ENCODE data around the gene ELOVL1. TPM values are rescaled to one million over a fixed set of nuclear protein-coding genes. Genes with fewer than 3 reads are reported as not detected.

Gene ELOVL1
- total RNA-seq, 1 experiment from 2014 or later = 99.9 TPM

DNA sequence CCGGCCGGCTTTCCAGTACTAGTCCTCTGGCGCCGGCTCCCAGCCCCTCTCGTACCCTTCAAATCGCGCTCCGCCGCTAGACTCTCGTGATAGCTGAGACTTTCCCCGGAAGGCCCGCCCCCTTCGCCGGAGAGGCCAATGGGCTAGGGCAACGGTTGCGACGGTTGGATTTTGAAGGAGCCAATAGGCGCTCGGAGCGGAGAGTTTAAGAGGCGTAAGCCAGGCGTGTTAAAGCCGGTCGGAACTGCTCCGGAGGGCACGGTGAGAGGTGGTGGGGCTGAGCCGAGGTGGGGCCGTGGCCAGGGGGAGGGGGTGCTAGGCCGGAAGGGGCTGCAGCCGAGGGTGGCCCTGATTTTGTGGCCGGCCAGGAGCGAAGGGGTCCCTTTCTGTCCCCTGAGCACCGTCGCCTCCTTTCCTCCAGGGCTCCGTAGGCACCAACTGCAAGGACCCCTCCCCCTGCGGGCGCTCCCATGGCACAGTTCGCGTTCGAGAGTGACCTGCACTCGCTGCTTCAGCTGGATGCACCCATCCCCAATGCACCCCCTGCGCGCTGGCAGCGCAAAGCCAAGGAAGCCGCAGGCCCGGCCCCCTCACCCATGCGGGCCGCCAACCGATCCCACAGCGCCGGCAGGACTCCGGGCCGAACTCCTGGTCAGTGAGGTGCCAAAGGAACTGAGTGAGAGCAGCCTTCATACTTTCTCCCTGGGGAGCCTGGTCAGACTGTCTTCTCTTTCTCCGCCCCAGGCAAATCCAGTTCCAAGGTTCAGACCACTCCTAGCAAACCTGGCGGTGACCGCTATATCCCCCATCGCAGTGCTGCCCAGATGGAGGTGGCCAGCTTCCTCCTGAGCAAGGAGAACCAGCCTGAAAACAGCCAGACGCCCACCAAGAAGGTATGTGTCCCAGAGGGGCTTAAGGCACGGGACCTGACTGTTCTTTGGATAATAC lies 8.8 kb downstream of the ELOVL1 start, which contains the start of gene CDC20:
Gene CDC20 (plus strand): TSS at position 236 of the 948 bp plus-strand sequence. CDS start 235 bp downstream, at position 471.
- ChIA-PET POLR2A (interaction anchor here (0.5 to 2.7 kb wide), 17 partner anchors 9 to 556 kb away, joined by 3 to 41 read pairs (median 5); partner anchors contain the start of genes C1orf210, ELOVL1, MED8 and SZT2), CTCF (interaction anchor here (0.9 to 2.3 kb wide), 5 partner anchors 7 to 132 kb away, joined by 3 to 8 read pairs (median 5); partner anchors contain the start of gene C1orf210)
- intact Hi-C loops (cut with micrococcal nuclease) = loop anchor here (1.0 kb wide), 1 partner anchor 121 kb away; no protein-coding TSS in a partner anchor
- Mint-ChIP-seq H3K27me3 (ENCODE audit: insufficient read depth, unreplicated experiment) (no peaks in the 10 kb centered on the region), H3K4me3 (ENCODE audit: unreplicated experiment) (peak within 1 kb of the TSS; percentile 84), H3K4me1 (ENCODE audit: insufficient read depth, unreplicated experiment) (peaks cover 31% of the 10 kb centered on the region), H3K27ac (ENCODE audit: low read depth, unreplicated experiment) (peak within 1 kb of the TSS; percentile 70), H3K36me3 (ENCODE audit: insufficient read depth, unreplicated experiment) (peaks cover 27% of the 10 kb centered on the region), H3K9me3 (ENCODE audit: unreplicated experiment) (no peaks in the 10 kb centered on the region)
- DNase-seq (ENCODE audit: unreplicated experiment) = peak; percentile 99
- TF ChIP-seq, protein P1, sequence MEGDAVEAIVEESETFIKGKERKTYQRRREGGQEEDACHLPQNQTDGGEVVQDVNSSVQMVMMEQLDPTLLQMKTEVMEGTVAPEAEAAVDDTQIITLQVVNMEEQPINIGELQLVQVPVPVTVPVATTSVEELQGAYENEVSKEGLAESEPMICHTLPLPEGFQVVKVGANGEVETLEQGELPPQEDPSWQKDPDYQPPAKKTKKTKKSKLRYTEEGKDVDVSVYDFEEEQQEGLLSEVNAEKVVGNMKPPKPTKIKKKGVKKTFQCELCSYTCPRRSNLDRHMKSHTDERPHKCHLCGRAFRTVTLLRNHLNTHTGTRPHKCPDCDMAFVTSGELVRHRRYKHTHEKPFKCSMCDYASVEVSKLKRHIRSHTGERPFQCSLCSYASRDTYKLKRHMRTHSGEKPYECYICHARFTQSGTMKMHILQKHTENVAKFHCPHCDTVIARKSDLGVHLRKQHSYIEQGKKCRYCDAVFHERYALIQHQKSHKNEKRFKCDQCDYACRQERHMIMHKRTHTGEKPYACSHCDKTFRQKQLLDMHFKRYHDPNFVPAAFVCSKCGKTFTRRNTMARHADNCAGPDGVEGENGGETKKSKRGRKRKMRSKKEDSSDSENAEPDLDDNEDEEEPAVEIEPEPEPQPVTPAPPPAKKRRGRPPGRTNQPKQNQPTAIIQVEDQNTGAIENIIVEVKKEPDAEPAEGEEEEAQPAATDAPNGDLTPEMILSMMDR (IDR thresholded peaks at IDR 0.05; ENCODE audit: unreplicated experiment) = no peak
- BruUV-seq (replicated peaks) = TSS peak; percentile 69

DNA sequence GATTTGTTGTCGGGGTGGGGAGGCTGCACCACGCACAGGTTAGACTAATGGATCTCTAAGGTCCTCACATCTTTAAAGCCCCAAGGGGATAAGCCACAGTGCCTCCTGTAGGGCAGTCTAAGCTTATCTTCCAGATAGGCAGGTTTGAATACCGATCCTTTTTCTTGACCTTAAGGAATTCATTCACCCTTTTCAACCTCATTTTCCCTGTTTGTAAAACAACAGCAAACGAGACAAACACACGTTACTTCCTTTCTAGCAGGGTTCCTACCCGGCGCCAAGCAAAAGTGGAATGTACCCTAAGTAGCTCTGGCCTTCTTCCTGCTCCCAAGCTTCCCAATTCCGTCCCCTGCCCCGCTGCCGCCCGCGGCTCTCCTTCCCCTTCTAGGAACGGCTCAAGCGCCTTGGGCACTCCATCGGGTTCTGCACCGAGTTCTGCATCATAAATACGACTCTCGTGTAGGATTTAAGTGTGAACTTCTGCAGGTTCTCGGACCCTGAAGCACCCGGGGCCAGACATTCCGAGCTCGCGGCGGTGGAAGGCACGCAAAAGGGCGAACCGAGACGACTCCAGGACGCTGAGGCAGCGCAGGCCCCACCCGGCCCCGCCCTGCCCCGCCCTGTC lies 9.6 kb downstream of the ELOVL1 start:
- Mint-ChIP-seq H3K36me3 (ENCODE audit: insufficient read depth, unreplicated experiment) (peaks cover 20% of the 10 kb centered on the region), H3K27me3 (ENCODE audit: insufficient read depth, unreplicated experiment) (no peaks in the 10 kb centered on the region), H3K27ac (ENCODE audit: low read depth, unreplicated experiment) (peak overlapping the region; percentile 70), H3K4me1 (ENCODE audit: insufficient read depth, unreplicated experiment) (peaks cover 28% of the 10 kb centered on the region), H3K9me3 (ENCODE audit: unreplicated experiment) (no peaks in the 10 kb centered on the region), H3K4me3 (ENCODE audit: unreplicated experiment) (peak overlapping the region; percentile 84)
- ChIA-PET POLR2A (interaction anchor here (0.6 to 2.7 kb wide), 16 partner anchors 8 to 557 kb away, joined by 3 to 41 read pairs (median 5); partner anchors contain the start of genes C1orf210, ELOVL1, MED8 and SZT2), CTCF (interaction anchor here (0.6 to 2.3 kb wide), 10 partner anchors 8 to 286 kb away, joined by 3 to 8 read pairs (median 4); partner anchors contain the start of genes C1orf210, CFAP57 and EBNA1BP2)
- intact Hi-C loops (cut with micrococcal nuclease) = loop anchor here (1.0 kb wide), 1 partner anchor 120 kb away; no protein-coding TSS in a partner anchor
- BruUV-seq (replicated peaks) = TSS peak; percentile 78
- TF ChIP-seq, protein P1 (IDR thresholded peaks at IDR 0.05; ENCODE audit: unreplicated experiment) = peak; percentile 42
- peak; percentile 58 for DNase-seq (ENCODE audit: unreplicated experiment)

DNA sequence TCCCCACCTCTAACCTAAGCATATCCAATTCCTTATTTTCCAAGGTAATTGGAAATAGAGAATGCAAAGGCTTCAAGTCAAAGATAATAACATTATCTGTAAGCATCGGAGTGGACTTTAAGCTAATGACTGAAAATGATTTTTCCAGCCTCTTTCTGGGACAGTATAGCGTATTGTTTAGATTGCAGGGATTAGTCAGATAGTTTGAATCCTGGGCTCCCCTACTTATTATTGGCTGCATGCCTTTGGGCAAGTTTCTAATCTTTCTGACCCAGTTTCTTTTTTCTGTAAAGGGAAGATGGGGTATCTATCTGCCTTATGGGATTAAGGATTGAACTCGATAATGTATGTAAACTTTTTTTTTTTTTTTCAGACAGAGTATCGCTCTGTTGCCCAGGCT lies 10.6 kb downstream of the ELOVL1 start:
- Mint-ChIP-seq H3K4me1 (ENCODE audit: insufficient read depth, unreplicated experiment) (peaks cover 28% of the 10 kb centered on the region), H3K36me3 (ENCODE audit: insufficient read depth, unreplicated experiment) (peaks cover 11% of the 10 kb centered on the region), H3K9me3 (ENCODE audit: unreplicated experiment) (no peaks in the 10 kb centered on the region), H3K27ac (ENCODE audit: low read depth, unreplicated experiment) (no peak overlapping the region), H3K27me3 (ENCODE audit: insufficient read depth, unreplicated experiment) (no peaks in the 10 kb centered on the region), H3K4me3 (ENCODE audit: unreplicated experiment) (no peak overlapping the region)
- intact Hi-C loops (cut with micrococcal nuclease) = no loop called here
- CTCF ChIA-PET = interaction anchor here (0.6 to 1.9 kb wide), 5 partner anchors 27 to 293 kb away, joined by 3 to 6 read pairs (median 3); partner anchors contain the start of genes CFAP57, EBNA1BP2 and KDM4A
- POLR2A ChIA-PET = interaction anchor here (0.6 to 2.7 kb wide), 4 partner anchors 27 to 129 kb away, joined by 3 to 34 read pairs (median 4); partner anchors contain the start of genes MED8 and SZT2
- BruUV-seq (replicated peaks) = no TSS peak
- TF ChIP-seq, protein P1 (IDR thresholded peaks at IDR 0.05; ENCODE audit: unreplicated experiment) = no peak
- no peak for DNase-seq (ENCODE audit: unreplicated experiment)

Measured in MCF 10A (cell line).